ENCODE measurements around the gene NBAS.

NBAS gene

GRCh38 chr2:15357186-15357585 lies 203.9 kb downstream of the NBAS start:
- no peak for DNase-seq (ENCODE audit: low read depth)
- TF ChIP-seq CTCF (IDR thresholded peaks at IDR 0.05; ENCODE audit: control insufficient read depth, insufficient read depth, low read depth, low read length, missing control alignments), result no peak

GRCh38 chr2:15355386-15355785 lies 205.7 kb downstream of the NBAS start:
- no peak for DNase-seq (ENCODE audit: low read depth)
- no peak for TF ChIP-seq CTCF (IDR thresholded peaks at IDR 0.05; ENCODE audit: control insufficient read depth, insufficient read depth, low read depth, low read length, missing control alignments)
- H3K4me3 ChIP-seq (ENCODE audit: control insufficient read depth, low read depth, low read length), result no peak overlapping the region

More at GRCh38 chr2:15357186-15357585, 203.9 kb downstream of the NBAS start:
- no peak overlapping the region for H3K4me3 ChIP-seq (ENCODE audit: control insufficient read depth, low read depth, low read length)

- no peak for TF ChIP-seq CTCF (IDR thresholded peaks at IDR 0.05; ENCODE audit: control insufficient read depth, insufficient read depth, low read depth, low read length, missing control alignments)
Observed at GRCh38 chr2:15354596-15355366, 206.4 kb downstream of the NBAS start.

GRCh38 chr2:15352363-15352762 lies 208.8 kb downstream of the NBAS start:
- TF ChIP-seq CTCF (IDR thresholded peaks at IDR 0.05; ENCODE audit: control insufficient read depth, insufficient read depth, low read depth, low read length, missing control alignments), result no peak
- DNase-seq (ENCODE audit: low read depth), result no peak
- no peak overlapping the region for H3K4me3 ChIP-seq (ENCODE audit: control insufficient read depth, low read depth, low read length)

More at GRCh38 chr2:15354596-15355366, 206.4 kb downstream of the NBAS start:
- H3K4me3 ChIP-seq (ENCODE audit: control insufficient read depth, low read depth, low read length), result no peak overlapping the region
- no peak for DNase-seq (ENCODE audit: low read depth)

GRCh38 chr2:15348636-15349035 lies 212.5 kb downstream of the NBAS start:
- no peak overlapping the region for H3K4me3 ChIP-seq (ENCODE audit: control insufficient read depth, low read depth, low read length)
- TF ChIP-seq CTCF (IDR thresholded peaks at IDR 0.05; ENCODE audit: control insufficient read depth, insufficient read depth, low read depth, low read length, missing control alignments), result no peak
- DNase-seq (ENCODE audit: low read depth), result no peak

- no peak overlapping the region for H3K4me3 ChIP-seq (ENCODE audit: control insufficient read depth, low read depth, low read length)
- TF ChIP-seq CTCF (IDR thresholded peaks at IDR 0.05; ENCODE audit: control insufficient read depth, insufficient read depth, low read depth, low read length, missing control alignments), result no peak
- no peak for DNase-seq (ENCODE audit: low read depth)
Observed at GRCh38 chr2:15348045-15348444, 213.1 kb downstream of the NBAS start.

Data from AG09309 (cell line).